HepG2 (cell line): ENCODE measurements around the gene IRX3. TPM values are rescaled to one million over a fixed set of nuclear protein-coding genes. Genes with fewer than 3 reads are reported as not detected.

Source experiments
- ATAC-seq: fragments of 200-7000 bp; cut with Tn5 transposase; 3 replicates; pipeline ENCODE4 v1.9.1; 2020; ENCODE audit warnings: mild to moderate bottlenecking, moderate library complexity
- BruUV-seq: library from RNA; stranded (reverse); fragments of 400-500 nt; replicated peaks from 2 replicates; lab custom pipeline; 2021; lab: Mats Ljungman, UMichigan
- CTCF ChIA-PET: fragments of 300-600 bp; formaldehyde crosslinking; extraction: SDS; loops from one replicate; lab custom pipeline; 2021; ENCODE audit warnings: low total read pairs, inconsistent platforms, low intra/inter-chr PET ratio; lab: Yijun Ruan, JAX
- POLR2A ChIA-PET: fragments of 350-600 bp; sonication (Branson Sonifier 250); formaldehyde crosslinking; loops from one replicate; lab custom pipeline; 2020; ENCODE audit warnings: antibody characterized with exemption, inconsistent platforms; lab: Yijun Ruan, JAX
- DNase-seq: peaks from one replicate; pipeline ENCODE4 v3.0.0-alpha.2; 2015; ENCODE audit warnings: low spot score
- FAIRE-seq: peaks from 3 replicates; lab custom pipeline; 2011; peaks lifted over from hg19 to GRCh38; lab: Jason Lieb, UNC
- H2AFZ ChIP-seq: one replicate; pipeline ENCODE4 v1.6.1; 2011; ENCODE audit warnings: low read length, inconsistent platforms
- H3K27ac ChIP-seq: fragments of 300-600 bp; 3 replicates; pipeline ENCODE4 v1.8.0; 2011; ENCODE audit warnings: mixed run types, mild to moderate bottlenecking, mixed read lengths, low read length, inconsistent platforms; ENCODE audit not compliant: insufficient read depth; ENCODE audit errors: extremely low read length
- H3K27me3 ChIP-seq, 2 experiments: fragments of 200-600 bp in 1 of 2; 2 replicates in 1 of 2; 3 replicates in 1 of 2; pipeline versions ENCODE4 v1.6.0 to v1.8.0; 2011; ENCODE audit warnings: low read length in 2 of 2, mild to moderate bottlenecking in 2 of 2, moderate library complexity in 2 of 2, inconsistent platforms in 1 of 2; ENCODE audit not compliant: insufficient read depth in 2 of 2, control insufficient read depth in 1 of 2
- H3K36me3 ChIP-seq, 2 experiments: fragments of 200-600 bp in 1 of 2; replicated peaks in 1 of 2; 2 replicates in 1 of 2; 3 replicates in 1 of 2; pipeline versions ENCODE4 v1.5.1 to v1.8.0; 2011; ENCODE audit warnings: low read length in 2 of 2, inconsistent platforms in 1 of 2; ENCODE audit not compliant: insufficient read depth in 2 of 2, control insufficient read depth in 1 of 2
- H3K4me1 ChIP-seq: 2 replicates; pipeline ENCODE4 v1.5.1; 2012; ENCODE audit warnings: low read length, inconsistent platforms; ENCODE audit not compliant: insufficient read depth
- H3K4me2 ChIP-seq: 2 replicates; pipeline ENCODE4 v1.6.0; 2011; ENCODE audit warnings: low read depth, low read length, inconsistent platforms
- H3K4me3 ChIP-seq, 3 experiments: fragments of 200-600 bp in 1 of 3; sonication (generic), shearing (Covaris generic) in 1 of 3; replicated peaks in 1 of 3; 2 replicates each; pipeline ENCODE4 v1.5.1; 2011 to 2016; ENCODE audit warnings: low read length in 3 of 3, inconsistent platforms in 2 of 3, low read depth in 2 of 3, mild to moderate bottlenecking in 2 of 3, control low read depth in 1 of 3, mixed read lengths in 1 of 3; ENCODE audit not compliant: insufficient read depth in 1 of 3
- H3K79me2 ChIP-seq: one replicate; pipeline ENCODE4 v1.6.1; 2011; ENCODE audit warnings: low read length, inconsistent platforms; ENCODE audit not compliant: insufficient read depth
- H3K9ac ChIP-seq: 2 replicates; pipeline ENCODE4 v1.6.0; 2011; ENCODE audit warnings: mild to moderate bottlenecking, low read depth, low read length, inconsistent platforms; ENCODE audit not compliant: insufficient read depth
- H3K9me3 ChIP-seq: 2 replicates; pipeline ENCODE4 v1.5.1; 2012; ENCODE audit warnings: mild to moderate bottlenecking, low read length
- H4K20me1 ChIP-seq: 2 replicates; pipeline ENCODE4 v1.6.0; 2011; ENCODE audit warnings: inconsistent platforms, mild to moderate bottlenecking, low read length, moderate library complexity; ENCODE audit not compliant: insufficient read depth
- BRF2 ChIP-seq: sonication (generic); formaldehyde crosslinking; IDR thresholded peaks from 2 replicates; pipeline ENCODE4 v1.8.1; 2022; ENCODE audit warnings: mild to moderate bottlenecking, missing genetic modification reagents
- KDM5A ChIP-seq: fragments of 200-600 bp; sonication (generic); IDR thresholded peaks from 2 replicates; pipeline ENCODE4 v1.7.0; 2018; ENCODE audit warnings: antibody characterized with exemption, mild to moderate bottlenecking, low read length, borderline replicate concordance
- MAZ ChIP-seq, 2 experiments: sonication (generic) in 1 of 2; formaldehyde crosslinking in 1 of 2; IDR thresholded peaks; 2 replicates each; pipeline versions ENCODE4 v1.5.0 to v1.6.1; 2012 to 2020; ENCODE audit warnings: low read depth in 2 of 2, mild to moderate bottlenecking in 2 of 2, borderline replicate concordance in 1 of 2, improper control_type of control experiment in 1 of 2, low read length in 1 of 2, missing genetic modification reagents in 1 of 2, moderate library complexity in 1 of 2
- MED1 ChIP-seq: sonication (generic); formaldehyde crosslinking; IDR thresholded peaks from 2 replicates; pipeline ENCODE4 v1.4.0; 2020; ENCODE audit warnings: missing genetic modification reagents
- ONECUT2 ChIP-seq: sonication (generic); formaldehyde crosslinking; IDR thresholded peaks from 2 replicates; pipeline ENCODE4 v1.4.0; 2020; ENCODE audit warnings: missing genetic modification reagents
- RAD21 ChIP-seq: fragments of 450-650 bp; formaldehyde crosslinking; IDR thresholded peaks from 2 replicates; pipeline ENCODE4 v1.5.0; 2020; ENCODE audit warnings: mild to moderate bottlenecking
- TMF1 ChIP-seq: sonication (generic); formaldehyde crosslinking; IDR thresholded peaks from 2 replicates; pipeline ENCODE4 v1.8.1; 2022; ENCODE audit warnings: low read depth, missing genetic modification reagents
- USF2 ChIP-seq, 2 experiments: sonication (generic) in 1 of 2; formaldehyde crosslinking in 1 of 2; IDR thresholded peaks; 2 replicates each; pipeline versions ENCODE4 v1.5.1 to v1.6.1; 2011 to 2020; ENCODE audit warnings: borderline replicate concordance in 1 of 2, low read depth in 1 of 2, low read length in 1 of 2, mild to moderate bottlenecking in 1 of 2, missing genetic modification reagents in 1 of 2, moderate library complexity in 1 of 2
- ZNF101 ChIP-seq: sonication (generic); formaldehyde crosslinking; IDR thresholded peaks from 2 replicates; pipeline ENCODE4 v1.4.0; 2020; ENCODE audit warnings: mild to moderate bottlenecking, low read depth, missing genetic modification reagents, borderline replicate concordance
- ZNF142 ChIP-seq: sonication (generic); formaldehyde crosslinking; IDR thresholded peaks from 2 replicates; pipeline ENCODE4 v1.4.0; 2020; ENCODE audit warnings: missing genetic modification reagents
- ZNF274 ChIP-seq: sonication (generic); formaldehyde crosslinking; IDR thresholded peaks from 2 replicates; pipeline ENCODE4 v1.5.1; 2020; ENCODE audit warnings: mild to moderate bottlenecking, missing genetic modification reagents
- ZNF572 ChIP-seq: sonication (generic); formaldehyde crosslinking; IDR thresholded peaks from 2 replicates; pipeline ENCODE4 v1.5.1; 2020; ENCODE audit warnings: mild to moderate bottlenecking, missing genetic modification reagents
- ZNF784 ChIP-seq: sonication (generic); formaldehyde crosslinking; IDR thresholded peaks from 2 replicates; pipeline ENCODE4 v1.5.1; 2020; ENCODE audit warnings: missing genetic modification reagents, mild to moderate bottlenecking, borderline replicate concordance
- WGBS: methylation state at CpG from one replicate; pipeline ENCODE4 v1.1.6; 2017; ENCODE audit warnings: low lambda C conversion rate; 5-methylcytosine and 5-hydroxymethylcytosine counted together
- in situ Hi-C: cut with HindIII; loops from 2 replicates; pipeline ENCODE4 v1.10.0; 2017; ENCODE audit warnings: low pct_unique_long_range_greater_than_20kb; ENCODE audit not compliant: extremely low pct_ligation_motif_present
- intact Hi-C: fragments of 100-400 bp; cut with micrococcal nuclease; formaldehyde crosslinking; loops from one replicate; pipeline ENCODE4 v1.10.0; 2022; ENCODE audit not compliant: unreplicated experiment
- polyA plus RNA-seq, 8 experiments: library from polyadenylated mRNA; depleted of rRNA in 3 of 8; stranded (reverse) in 7 of 8; unstranded in 1 of 8; fragments of >200 nt; fragmentation: Illumina TruSeq in 4 of 8; extraction: Trizol in 4 of 8; gene quantifications; 2 replicates each; pipeline versions ENCODE4 v1.2.1 to v1.2.3, GENCODE V29; 2011 to 2016; ENCODE audit warnings: low read depth in 4 of 8, missing spikeins in 1 of 8, mixed read lengths in 1 of 8; ENCODE audit not compliant: insufficient read depth in 1 of 8
- total RNA-seq, 5 experiments: library from RNA; depleted of rRNA; stranded (reverse); fragments of >200 nt; fragmentation: Illumina TruSeq; extraction: Trizol; gene quantifications; 2 replicates each; pipeline ENCODE4 v1.2.3, GENCODE V29; 2016; ENCODE audit warnings: low read depth in 1 of 5

Gene IRX3
- total and polyA plus RNA-seq, 2 of the 13 experiments (the other 11 are each of a cell fraction or from before 2014, with no cell fraction given): 9.2 to 16.4 TPM

GRCh38 chr16:54286090-54286365, 559 bp downstream of the IRX3 start:
- intact Hi-C loops: loop anchor here (2.0 to 10.0 kb wide), 6 partner anchors 111 to 741 kb away; no protein-coding TSS in a partner anchor
- ChIA-PET CTCF (no interaction called here), POLR2A (interaction anchor here (0.6 to 3.1 kb wide), 10 partner anchors 15 to 851 kb away, joined by 3 to 16 read pairs (median 5); no protein-coding TSS in a partner anchor)
- peaks cover 16% of the 10 kb centered on the region for H3K4me1 ChIP-seq
- BruUV-seq: TSS peak; percentile 50
- no peaks in the 10 kb centered on the region for H3K9me3 ChIP-seq
- H2AFZ ChIP-seq: no peak overlapping the region
- H3K4me3 ChIP-seq: peak overlapping the region; percentile 87 to 98 (median 88)
- peaks cover 19% of the 10 kb centered on the region for H3K79me2 ChIP-seq
- DNase-seq: no peak
- peak overlapping the region; percentile 81 for H3K9ac ChIP-seq
- in situ Hi-C loops: loop anchor here (10.0 kb wide), 1 partner anchor 511 kb away; no protein-coding TSS in a partner anchor
- H3K36me3 ChIP-seq: peaks cover 1 to 3% of the 10 kb centered on the region in 2 experiments; a peak in 3 of 5 replicates
- H3K27me3 ChIP-seq: no peaks in the 10 kb centered on the region
- 0% methylated on average over 3 of the region's 43 CpGs for WGBS
- H4K20me1 ChIP-seq: no peaks in the 10 kb centered on the region
- peak overlapping the region; percentile 84 for H3K4me2 ChIP-seq
- peak overlapping the region; percentile 91 for H3K27ac ChIP-seq
- no peak for FAIRE-seq
- peak; percentile 74 for ATAC-seq
- TF ChIP-seq ONECUT2 (CRISPR knock-in tag) (peak; percentile 36; the same call in 1 of the 2 replicates), ZNF274 (CRISPR knock-in tag) (no peak), MAZ (IDR thresholded peaks at IDR 0.05; ENCODE audit: borderline replicate concordance, low read depth, low read length) (peak; percentile 45; the same call in 1 of the 2 replicates), MAZ (CRISPR knock-in tag; IDR thresholded peaks at IDR 0.05; ENCODE audit: low read depth) (no peak), MED1 (CRISPR knock-in tag) (peak; percentile 6; the same call in 1 of the 2 replicates), ZNF101 (CRISPR knock-in tag) (no peak), ZNF784 (CRISPR knock-in tag) (0 out of 2 replicates have a peak, but pooled peaks have one; percentile 33), BRF2 (CRISPR knock-in tag) (no peak), KDM5A (0 out of 2 replicates have a peak, but pooled peaks have one; percentile 1), TMF1 (no peak), ZNF142 (peak; percentile 1; the same call in 1 of the 2 replicates), ZNF572 (CRISPR knock-in tag) (no peak), RAD21 (CRISPR knock-in tag) (no peak), USF2 (IDR thresholded peaks at IDR 0.05; ENCODE audit: low read depth, low read length) (no peak), USF2 (CRISPR knock-in tag; IDR thresholded peaks at IDR 0.05; ENCODE audit: borderline replicate concordance) (no peak)
